Body of pancreas (tissue), 4 donors: ENCODE data around the gene LINS1.

Source experiments
- POLR2A ChIP-seq, 3 donors: fragments of 450-650 bp; IDR thresholded peaks; one replicate each; pipeline ENCODE4 v1.6.1; 2016; ENCODE audit warnings: antibody characterized with exemption in 3 of 3, mild to moderate bottlenecking in 2 of 3
- TF ChIP-seq, protein P1 (sequence below), 7 experiments: fragments of 450-650 bp in 4 of 7; fragments of 200-600 bp in 3 of 7; sonication (generic) in 3 of 7; IDR thresholded peaks; one replicate each; pipeline ENCODE4 v1.5.1; 2016 to 2019; ENCODE audit warnings: antibody characterized with exemption in 7 of 7

GRCh38 chr15:100517846-100518245 is 84.1 kb downstream of the LINS1 start:
- TF ChIP-seq, protein P1, sequence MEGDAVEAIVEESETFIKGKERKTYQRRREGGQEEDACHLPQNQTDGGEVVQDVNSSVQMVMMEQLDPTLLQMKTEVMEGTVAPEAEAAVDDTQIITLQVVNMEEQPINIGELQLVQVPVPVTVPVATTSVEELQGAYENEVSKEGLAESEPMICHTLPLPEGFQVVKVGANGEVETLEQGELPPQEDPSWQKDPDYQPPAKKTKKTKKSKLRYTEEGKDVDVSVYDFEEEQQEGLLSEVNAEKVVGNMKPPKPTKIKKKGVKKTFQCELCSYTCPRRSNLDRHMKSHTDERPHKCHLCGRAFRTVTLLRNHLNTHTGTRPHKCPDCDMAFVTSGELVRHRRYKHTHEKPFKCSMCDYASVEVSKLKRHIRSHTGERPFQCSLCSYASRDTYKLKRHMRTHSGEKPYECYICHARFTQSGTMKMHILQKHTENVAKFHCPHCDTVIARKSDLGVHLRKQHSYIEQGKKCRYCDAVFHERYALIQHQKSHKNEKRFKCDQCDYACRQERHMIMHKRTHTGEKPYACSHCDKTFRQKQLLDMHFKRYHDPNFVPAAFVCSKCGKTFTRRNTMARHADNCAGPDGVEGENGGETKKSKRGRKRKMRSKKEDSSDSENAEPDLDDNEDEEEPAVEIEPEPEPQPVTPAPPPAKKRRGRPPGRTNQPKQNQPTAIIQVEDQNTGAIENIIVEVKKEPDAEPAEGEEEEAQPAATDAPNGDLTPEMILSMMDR (IDR thresholded peaks at IDR 0.05) = no peak
- TF ChIP-seq POLR2A (IDR thresholded peaks at IDR 0.05) = no peak
